ENCODE measurements around the gene PRPF31. TPM values are rescaled to one million over a fixed set of nuclear protein-coding genes. Genes with fewer than 3 reads are reported as not detected.
"Not testable (repeated sequence)": the region's sequence is repeated elsewhere in the genome, so short reads cannot be mapped to it uniquely, and the experiment has no call there.

Gene PRPF31
- total RNA-seq: 45.5 TPM
- long read RNA-seq, transcript PRPF31-201 (14 exons, 2,126 nt): major isoform, 159 of 213 reads
- long read RNA-seq, partial matches to known transcripts: 20 of 213 reads
- long read RNA-seq, other reads (novel, unspliced or antisense): 32 of 213 reads

- DNase-seq (ENCODE audit: low spot score): peak; percentile 97
These were observed at the start of gene PRPF31, which contains the start of gene TFPT for GRCh38 chr19:54115109-54116063. Gene PRPF31, plus strand, starts transcription at chr19:54115754. Its CDS starts 2,525 bp downstream, at chr19:54118279. Gene TFPT, minus strand, starts transcription at chr19:54115657. Its CDS starts 388 bp downstream, at chr19:54115269.

- DNase-seq (ENCODE audit: low spot score): peak; percentile 35
These were observed 46.1 kb upstream of the PRPF31 start for GRCh38 chr19:54069470-54069869.

- no peak for DNase-seq (ENCODE audit: low spot score)
These were observed 41.7 kb upstream of the PRPF31 start for GRCh38 chr19:54073829-54074228.

GRCh38 chr19:54074851-54075250 lies 40.7 kb upstream of the PRPF31 start:
- DNase-seq (ENCODE audit: low spot score): no peak

GRCh38 chr19:54077334-54077733 lies 38.2 kb upstream of the PRPF31 start:
- DNase-seq (ENCODE audit: low spot score): no peak

GRCh38 chr19:54081032-54081431 lies 34.5 kb upstream of the PRPF31 start, which contains the start of gene TARM1:
Gene TARM1, minus strand, starts transcription at chr19:54081365. Its CDS starts 25 bp downstream, at chr19:54081340.
- no peak for DNase-seq (ENCODE audit: low spot score)

- DNase-seq (ENCODE audit: low spot score): no peak
These were observed 31.1 kb upstream of the PRPF31 start for GRCh38 chr19:54084410-54084809.

GRCh38 chr19:54094426-54095000 lies 21.0 kb upstream of the PRPF31 start:
- no peak for DNase-seq (ENCODE audit: low spot score)

GRCh38 chr19:54095136-54095858 lies 20.3 kb upstream of the PRPF31 start:
- no peak for DNase-seq (ENCODE audit: low spot score)

- DNase-seq (ENCODE audit: low spot score): not testable (repeated sequence)
These were observed 19.5 kb upstream of the PRPF31 start for GRCh38 chr19:54095859-54096616.

- no peak for DNase-seq (ENCODE audit: low spot score)
These were observed 18.9 kb upstream of the PRPF31 start for GRCh38 chr19:54096617-54097106.

- DNase-seq (ENCODE audit: low spot score): no peak
These were observed 16.2 kb upstream of the PRPF31 start for GRCh38 chr19:54099190-54099902.

- not testable (repeated sequence) for DNase-seq (ENCODE audit: low spot score)
These were observed 15.7 kb upstream of the PRPF31 start for GRCh38 chr19:54099903-54100255.

- DNase-seq (ENCODE audit: low spot score): no peak
These were observed 15.0 kb upstream of the PRPF31 start, which contains the start of gene OSCAR for GRCh38 chr19:54100561-54100960. Gene OSCAR, minus strand, starts transcription at chr19:54100803. Its CDS starts 11 bp downstream, at chr19:54100792.

- peak; percentile 98 for DNase-seq (ENCODE audit: low spot score)
These were observed 13.0 kb upstream of the PRPF31 start, which contains the start of gene NDUFA3 for GRCh38 chr19:54102421-54103169. Gene NDUFA3, plus strand, starts transcription at chr19:54102855. Its CDS starts 24 bp downstream, at chr19:54102879.

- DNase-seq (ENCODE audit: low spot score): no peak
These were observed 10.4 kb upstream of the PRPF31 start for GRCh38 chr19:54104998-54105715.

GRCh38 chr19:54105796-54106195 lies 9.8 kb upstream of the PRPF31 start:
- DNase-seq (ENCODE audit: low spot score): no peak

GRCh38 chr19:54106716-54107115 lies 8.8 kb upstream of the PRPF31 start:
- no peak for DNase-seq (ENCODE audit: low spot score)
